ENCODE results near the gene AGPAT3.

- no peak for TF ChIP-seq POLR2A (IDR thresholded peaks at IDR 0.05)
- no peak for TF ChIP-seq CTCF (IDR thresholded peaks at IDR 0.05)
Observed at GRCh38 chr21:43986544-43987451, 121.8 kb downstream of the AGPAT3 start.

All from upper lobe of left lung (tissue), 4 donors.